ENCODE measurements around the gene GPBAR1.

GRCh38 chr2:218285604-218286003 lies 24.8 kb downstream of the GPBAR1 start:
- TF ChIP-seq POLR2AphosphoS5 (IDR thresholded peaks at IDR 0.05; ENCODE audit: low read depth, low read length) (no peak), MAX (IDR thresholded peaks at IDR 0.05) (no peak), CREB1 (IDR thresholded peaks at IDR 0.05) (no peak), CTCF (IDR thresholded peaks at IDR 0.05; ENCODE audit: control extremely low read depth in 1 of 3, insufficient read depth in 1 of 3, low read depth in 1 of 3, low read length in 3 of 3) (no peak), YY1 (IDR thresholded peaks at IDR 0.05; ENCODE audit: low read depth, low read length) (no peak), NRF1 (IDR thresholded peaks at IDR 0.05; ENCODE audit: low read depth, low read length) (no peak), JUN (IDR thresholded peaks at IDR 0.05; ENCODE audit: low read depth, low read length) (no peak), SIRT6 (IDR thresholded peaks at IDR 0.05; ENCODE audit: low read length) (no peak), RAD21 (IDR thresholded peaks at IDR 0.05 in 1 of 2, conservative IDR thresholded peaks at IDR 0.05 in 1 of 2; ENCODE audit: low read depth in 2 of 2, low read length in 2 of 2) (no peak), ATF3 (IDR thresholded peaks at IDR 0.05; ENCODE audit: insufficient read depth, low read depth, low read length) (no peak), MAFK (IDR thresholded peaks at IDR 0.05; ENCODE audit: low read depth, low read length) (no peak), BACH1 (IDR thresholded peaks at IDR 0.05; ENCODE audit: low read length) (no peak), ZNF274 (IDR thresholded peaks at IDR 0.05; ENCODE audit: borderline replicate concordance, extremely low read depth, low read length) (no peak), USF2 (IDR thresholded peaks at IDR 0.05; ENCODE audit: low read length) (no peak)
